ENCODE data around the gene AP5Z1.

Gene AP5Z1

GRCh38 chr7:4830176-4830575 lies 54.8 kb downstream of the AP5Z1 start:
- TF ChIP-seq, protein P1, sequence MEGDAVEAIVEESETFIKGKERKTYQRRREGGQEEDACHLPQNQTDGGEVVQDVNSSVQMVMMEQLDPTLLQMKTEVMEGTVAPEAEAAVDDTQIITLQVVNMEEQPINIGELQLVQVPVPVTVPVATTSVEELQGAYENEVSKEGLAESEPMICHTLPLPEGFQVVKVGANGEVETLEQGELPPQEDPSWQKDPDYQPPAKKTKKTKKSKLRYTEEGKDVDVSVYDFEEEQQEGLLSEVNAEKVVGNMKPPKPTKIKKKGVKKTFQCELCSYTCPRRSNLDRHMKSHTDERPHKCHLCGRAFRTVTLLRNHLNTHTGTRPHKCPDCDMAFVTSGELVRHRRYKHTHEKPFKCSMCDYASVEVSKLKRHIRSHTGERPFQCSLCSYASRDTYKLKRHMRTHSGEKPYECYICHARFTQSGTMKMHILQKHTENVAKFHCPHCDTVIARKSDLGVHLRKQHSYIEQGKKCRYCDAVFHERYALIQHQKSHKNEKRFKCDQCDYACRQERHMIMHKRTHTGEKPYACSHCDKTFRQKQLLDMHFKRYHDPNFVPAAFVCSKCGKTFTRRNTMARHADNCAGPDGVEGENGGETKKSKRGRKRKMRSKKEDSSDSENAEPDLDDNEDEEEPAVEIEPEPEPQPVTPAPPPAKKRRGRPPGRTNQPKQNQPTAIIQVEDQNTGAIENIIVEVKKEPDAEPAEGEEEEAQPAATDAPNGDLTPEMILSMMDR (IDR thresholded peaks at IDR 0.05; ENCODE audit: insufficient read depth, low read length, poor library complexity, severe bottlenecking), result peak; percentile 89
- H3K36me3 ChIP-seq (ENCODE audit: control insufficient read depth, insufficient read depth, low read length), result no peaks in the 10 kb centered on the region
- H3K4me3 ChIP-seq (replicated peaks; ENCODE audit: low read depth, low read length), result no peak overlapping the region
- peak; percentile 39 for DNase-seq (ENCODE audit: extremely low read depth, insufficient read length)
- no peaks in the 10 kb centered on the region for H3K27me3 ChIP-seq (replicated peaks; ENCODE audit: control insufficient read depth, insufficient read depth, low read length)

DNA sequence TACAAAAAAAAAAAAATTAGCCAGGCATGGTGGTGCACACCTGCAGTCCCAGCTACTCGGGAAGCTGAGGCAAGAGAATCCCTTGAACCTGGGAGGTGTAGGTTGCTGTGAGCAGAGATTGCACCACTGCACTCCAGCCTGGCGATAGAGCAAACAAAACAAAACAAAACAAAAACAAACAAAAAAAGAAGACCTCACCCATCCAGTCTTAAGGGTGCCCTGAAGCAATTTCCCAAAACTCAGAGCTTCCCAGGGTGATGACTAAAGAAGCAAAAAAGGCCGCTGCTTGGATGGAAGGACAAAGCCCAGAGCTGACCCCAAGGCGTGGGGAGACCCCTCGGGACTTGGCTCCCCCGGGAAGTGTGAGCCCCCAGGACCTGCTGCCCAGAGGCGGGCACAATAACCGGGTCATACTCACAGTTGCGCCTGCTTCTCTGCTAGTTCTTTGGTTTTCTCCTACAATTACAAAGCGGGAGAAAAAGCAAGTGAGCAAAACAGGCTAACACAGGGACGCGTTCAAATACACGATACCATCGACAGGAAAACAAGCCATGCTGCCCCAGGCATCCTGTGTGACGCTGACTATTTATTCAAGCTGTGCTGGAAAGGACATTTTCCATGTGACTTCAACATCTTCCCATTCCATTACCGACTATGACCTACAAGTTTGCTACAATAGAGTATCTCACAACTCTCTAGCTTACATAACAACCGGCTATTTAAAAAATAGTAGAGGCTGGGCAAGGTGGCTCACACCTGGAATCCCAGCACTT lies 56.5 kb downstream of the AP5Z1 start:
- Histone ChIP-seq H3K27me3 (replicated peaks; ENCODE audit: control insufficient read depth, insufficient read depth, low read length) (no peaks in the 10 kb centered on the region), H3K36me3 (ENCODE audit: control insufficient read depth, insufficient read depth, low read length) (no peaks in the 10 kb centered on the region), H3K4me3 (replicated peaks; ENCODE audit: low read depth, low read length) (no peak overlapping the region)
- no peak for DNase-seq (ENCODE audit: extremely low read depth, insufficient read length)
- TF ChIP-seq, protein P1 (IDR thresholded peaks at IDR 0.05; ENCODE audit: insufficient read depth, low read length, poor library complexity, severe bottlenecking), result no peak

DNA sequence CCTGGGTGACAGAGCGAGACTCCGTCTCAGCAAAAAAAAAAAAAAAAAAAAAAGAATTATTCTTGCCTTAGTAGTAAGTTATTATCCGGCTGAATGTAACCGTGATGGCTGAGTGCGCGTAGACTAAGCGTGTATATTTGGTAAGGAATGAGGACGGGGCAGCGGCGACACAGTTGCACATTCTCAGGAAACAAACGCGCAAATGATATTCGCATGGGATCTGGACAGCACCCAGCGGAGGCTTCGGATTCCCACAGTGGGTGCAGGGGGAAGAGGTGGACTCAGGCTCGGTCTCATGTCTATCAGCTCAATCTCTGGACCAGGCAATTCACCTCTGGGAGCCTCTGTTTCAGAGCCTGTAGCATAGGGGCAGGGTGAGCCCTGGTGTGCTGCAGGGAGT lies 57.3 kb downstream of the AP5Z1 start:
- DNase-seq (ENCODE audit: extremely low read depth, insufficient read length), result no peak
- H3K27me3 ChIP-seq (replicated peaks; ENCODE audit: control insufficient read depth, insufficient read depth, low read length), result no peaks in the 10 kb centered on the region
- no peak overlapping the region for H3K4me3 ChIP-seq (replicated peaks; ENCODE audit: low read depth, low read length)
- H3K36me3 ChIP-seq (ENCODE audit: control insufficient read depth, insufficient read depth, low read length), result no peaks in the 10 kb centered on the region
- TF ChIP-seq, protein P1 (IDR thresholded peaks at IDR 0.05; ENCODE audit: insufficient read depth, low read length, poor library complexity, severe bottlenecking), result no peak

- Histone ChIP-seq H3K4me3 (replicated peaks; ENCODE audit: low read depth, low read length) (no peak overlapping the region), H3K36me3 (ENCODE audit: control insufficient read depth, insufficient read depth, low read length) (no peaks in the 10 kb centered on the region), H3K27me3 (replicated peaks; ENCODE audit: control insufficient read depth, insufficient read depth, low read length) (no peaks in the 10 kb centered on the region)
- no peak for DNase-seq (ENCODE audit: extremely low read depth, insufficient read length)
- TF ChIP-seq, protein P1 (IDR thresholded peaks at IDR 0.05; ENCODE audit: insufficient read depth, low read length, poor library complexity, severe bottlenecking), result no peak
Measured at GRCh38 chr7:4833176-4833575, 57.8 kb downstream of the AP5Z1 start.

- TF ChIP-seq, protein P1 (IDR thresholded peaks at IDR 0.05; ENCODE audit: insufficient read depth, low read length, poor library complexity, severe bottlenecking), result no peak
- Histone ChIP-seq H3K4me3 (replicated peaks; ENCODE audit: low read depth, low read length) (no peak overlapping the region), H3K36me3 (ENCODE audit: control insufficient read depth, insufficient read depth, low read length) (no peaks in the 10 kb centered on the region), H3K27me3 (replicated peaks; ENCODE audit: control insufficient read depth, insufficient read depth, low read length) (no peaks in the 10 kb centered on the region)
- DNase-seq (ENCODE audit: extremely low read depth, insufficient read length), result no peak
Measured at GRCh38 chr7:4833691-4834600, 58.5 kb downstream of the AP5Z1 start.
